ENCODE data around the gene MUC5B.

MUC5B gene

DNA sequence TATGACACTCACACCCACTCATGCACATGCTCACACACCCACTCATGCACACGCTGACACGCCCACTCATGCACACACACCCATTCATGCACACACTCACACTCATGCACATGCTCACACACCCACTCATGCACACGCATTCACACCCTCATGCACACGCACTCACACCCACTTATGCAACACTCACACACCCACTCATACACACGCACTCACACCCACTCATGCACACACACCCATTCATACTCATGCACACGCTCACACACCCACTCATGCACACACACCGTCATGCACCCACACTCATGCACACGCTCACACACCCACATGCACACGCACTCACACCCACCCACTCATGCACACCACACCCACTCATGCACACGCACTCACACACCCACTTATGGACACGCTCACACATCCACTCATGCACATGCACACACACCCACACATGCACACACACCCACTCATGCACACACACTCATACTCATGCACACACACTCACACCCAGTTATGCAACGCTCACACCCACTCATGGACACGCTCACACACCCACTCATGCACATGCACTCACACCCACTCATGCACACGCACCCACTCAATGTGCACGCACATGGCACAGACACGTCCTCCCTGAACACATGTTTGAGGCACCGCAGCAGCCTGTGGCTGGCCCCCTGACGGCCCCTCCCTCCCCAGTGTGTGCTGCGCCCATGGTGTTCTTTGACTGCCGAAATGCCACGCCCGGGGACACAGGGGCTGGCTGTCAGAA, 47.2 kb upstream of the MUC5B start:
- Histone ChIP-seq H3K27ac (replicated peaks) (no peak overlapping the region), H3K27me3 (ENCODE audit: insufficient read depth, poor library complexity, severe bottlenecking) (no peaks in the 10 kb centered on the region), H3K4me3 (replicated peaks; ENCODE audit: insufficient read depth, low read length) (no peak overlapping the region)
- DNase-seq (ENCODE audit: low read depth in 1 of 2, low spot score in 1 of 2) = no peak
- no peak for TF ChIP-seq CTCF (IDR thresholded peaks at IDR 0.05; ENCODE audit: insufficient read depth, low read length)
- TF ChIP-seq, protein P1, sequence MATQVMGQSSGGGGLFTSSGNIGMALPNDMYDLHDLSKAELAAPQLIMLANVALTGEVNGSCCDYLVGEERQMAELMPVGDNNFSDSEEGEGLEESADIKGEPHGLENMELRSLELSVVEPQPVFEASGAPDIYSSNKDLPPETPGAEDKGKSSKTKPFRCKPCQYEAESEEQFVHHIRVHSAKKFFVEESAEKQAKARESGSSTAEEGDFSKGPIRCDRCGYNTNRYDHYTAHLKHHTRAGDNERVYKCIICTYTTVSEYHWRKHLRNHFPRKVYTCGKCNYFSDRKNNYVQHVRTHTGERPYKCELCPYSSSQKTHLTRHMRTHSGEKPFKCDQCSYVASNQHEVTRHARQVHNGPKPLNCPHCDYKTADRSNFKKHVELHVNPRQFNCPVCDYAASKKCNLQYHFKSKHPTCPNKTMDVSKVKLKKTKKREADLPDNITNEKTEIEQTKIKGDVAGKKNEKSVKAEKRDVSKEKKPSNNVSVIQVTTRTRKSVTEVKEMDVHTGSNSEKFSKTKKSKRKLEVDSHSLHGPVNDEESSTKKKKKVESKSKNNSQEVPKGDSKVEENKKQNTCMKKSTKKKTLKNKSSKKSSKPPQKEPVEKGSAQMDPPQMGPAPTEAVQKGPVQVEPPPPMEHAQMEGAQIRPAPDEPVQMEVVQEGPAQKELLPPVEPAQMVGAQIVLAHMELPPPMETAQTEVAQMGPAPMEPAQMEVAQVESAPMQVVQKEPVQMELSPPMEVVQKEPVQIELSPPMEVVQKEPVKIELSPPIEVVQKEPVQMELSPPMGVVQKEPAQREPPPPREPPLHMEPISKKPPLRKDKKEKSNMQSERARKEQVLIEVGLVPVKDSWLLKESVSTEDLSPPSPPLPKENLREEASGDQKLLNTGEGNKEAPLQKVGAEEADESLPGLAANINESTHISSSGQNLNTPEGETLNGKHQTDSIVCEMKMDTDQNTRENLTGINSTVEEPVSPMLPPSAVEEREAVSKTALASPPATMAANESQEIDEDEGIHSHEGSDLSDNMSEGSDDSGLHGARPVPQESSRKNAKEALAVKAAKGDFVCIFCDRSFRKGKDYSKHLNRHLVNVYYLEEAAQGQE (IDR thresholded peaks at IDR 0.05; ENCODE audit: insufficient replicate concordance, low read depth) = no peak
- TF ChIP-seq SPI1 (IDR thresholded peaks at IDR 0.05; ENCODE audit: borderline replicate concordance, low read depth) = no peak
- TF ChIP-seq GABPA (IDR thresholded peaks at IDR 0.05; ENCODE audit: low read depth) = no peak
- no peak for TF ChIP-seq POLR2AphosphoS5 (IDR thresholded peaks at IDR 0.05; ENCODE audit: low read depth)

DNA sequence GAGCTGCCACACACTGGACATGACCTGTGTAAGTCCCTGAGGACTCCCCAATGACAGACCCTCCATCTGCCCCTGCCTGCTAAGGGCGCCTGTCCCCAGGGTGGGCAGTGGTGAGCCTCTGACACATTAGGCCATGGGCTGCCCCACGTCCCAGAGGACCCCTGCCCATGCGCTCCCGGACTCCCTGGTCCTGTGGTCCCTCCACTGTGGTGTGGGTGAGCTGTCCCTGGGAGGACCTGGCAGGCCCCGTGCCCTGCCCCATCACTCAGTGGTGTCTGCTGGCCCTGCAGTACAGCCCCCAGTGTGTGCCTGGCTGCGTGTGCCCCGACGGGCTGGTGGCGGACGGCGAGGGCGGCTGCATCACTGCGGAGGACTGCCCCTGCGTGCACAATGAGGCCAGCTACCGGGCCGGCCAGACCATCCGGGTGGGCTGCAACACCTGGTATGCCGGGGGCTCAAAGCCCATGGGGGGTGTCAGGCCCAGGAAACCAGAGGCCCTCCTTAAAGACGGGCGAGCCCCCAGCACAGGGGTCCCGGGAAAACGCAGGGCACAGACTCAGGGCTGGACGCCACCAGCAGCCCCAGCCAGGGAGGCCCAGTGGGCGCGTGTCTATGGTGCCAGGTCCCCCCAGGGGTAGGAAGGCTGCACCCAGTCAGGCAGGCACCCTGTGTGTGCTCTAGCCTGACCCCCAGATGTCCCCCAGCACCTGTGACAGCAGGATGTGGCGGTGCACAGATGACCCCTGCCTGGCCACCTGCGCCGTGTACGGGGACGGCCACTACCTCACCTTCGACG, 46.4 kb upstream of the MUC5B start:
- no peak overlapping the region for H3K4me3 ChIP-seq (replicated peaks; ENCODE audit: insufficient read depth, low read length)
- DNase-seq (ENCODE audit: low read depth in 1 of 2, low spot score in 1 of 2) = no peak
- H3K27ac ChIP-seq (replicated peaks) = no peak overlapping the region
- TF ChIP-seq POLR2AphosphoS5 (IDR thresholded peaks at IDR 0.05; ENCODE audit: low read depth) = no peak
- TF ChIP-seq, protein P1 (IDR thresholded peaks at IDR 0.05; ENCODE audit: insufficient replicate concordance, low read depth) = no peak
- TF ChIP-seq GABPA (IDR thresholded peaks at IDR 0.05; ENCODE audit: low read depth) = no peak
- no peak for TF ChIP-seq SPI1 (IDR thresholded peaks at IDR 0.05; ENCODE audit: borderline replicate concordance, low read depth)
- no peak for TF ChIP-seq CTCF (IDR thresholded peaks at IDR 0.05; ENCODE audit: insufficient read depth, low read length)
- H3K27me3 ChIP-seq (ENCODE audit: insufficient read depth, poor library complexity, severe bottlenecking) = no peaks in the 10 kb centered on the region

GRCh38 chr11:1177020-1177770, 45.7 kb upstream of the MUC5B start:
- no peak overlapping the region for H3K27ac ChIP-seq (replicated peaks)
- no peaks in the 10 kb centered on the region for H3K27me3 ChIP-seq (ENCODE audit: insufficient read depth, poor library complexity, severe bottlenecking)
- TF ChIP-seq CTCF (IDR thresholded peaks at IDR 0.05; ENCODE audit: insufficient read depth, low read length) = no peak
- TF ChIP-seq, protein P1 (IDR thresholded peaks at IDR 0.05; ENCODE audit: insufficient replicate concordance, low read depth) = no peak
- no peak for TF ChIP-seq POLR2AphosphoS5 (IDR thresholded peaks at IDR 0.05; ENCODE audit: low read depth)
- no peak for TF ChIP-seq SPI1 (IDR thresholded peaks at IDR 0.05; ENCODE audit: borderline replicate concordance, low read depth)
- TF ChIP-seq GABPA (IDR thresholded peaks at IDR 0.05; ENCODE audit: low read depth) = no peak
- no peak overlapping the region for H3K4me3 ChIP-seq (replicated peaks; ENCODE audit: insufficient read depth, low read length)
- no peak for DNase-seq (ENCODE audit: low read depth in 1 of 2, low spot score in 1 of 2)
